ACHN (cell line): ENCODE data around the gene BID.
"Not testable (repeated sequence)": the region's sequence is repeated elsewhere in the genome, so short reads cannot be mapped to it uniquely, and the experiment has no call there.

Experiments
- DNase-seq: peaks from one replicate; pipeline ENCODE4 v3.0.0-alpha.2; 2015
- in situ Hi-C: cut with HindIII; loops from 2 replicates; pipeline ENCODE4 v1.10.0; 2017; ENCODE audit warnings: low sequenced_read_pairs, low pct_ligation_motif_present, low pct_unique_long_range_greater_than_20kb

BID gene

DNA sequence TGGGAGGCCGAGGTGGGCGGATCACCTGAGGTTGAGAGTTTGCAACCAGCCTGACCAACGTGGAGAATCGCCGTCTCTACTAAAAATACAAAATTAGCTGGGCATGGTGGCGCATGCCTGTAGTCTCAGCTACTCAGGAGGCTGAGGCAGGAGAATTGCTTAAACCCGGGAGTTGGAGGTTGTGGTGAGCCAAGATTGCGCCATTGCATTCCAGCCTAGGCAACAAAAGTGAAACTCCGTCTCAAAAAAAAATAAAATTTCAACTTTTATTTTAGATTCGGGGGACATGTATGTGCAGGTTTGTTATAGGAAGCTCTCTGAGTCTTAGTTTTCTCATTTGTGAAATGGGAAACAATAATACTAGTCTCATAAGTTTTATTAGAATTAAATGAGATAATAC lies 77.1 kb downstream of the BID start:
- DNase-seq, in situ Hi-C loops: not testable (repeated sequence)

DNA sequence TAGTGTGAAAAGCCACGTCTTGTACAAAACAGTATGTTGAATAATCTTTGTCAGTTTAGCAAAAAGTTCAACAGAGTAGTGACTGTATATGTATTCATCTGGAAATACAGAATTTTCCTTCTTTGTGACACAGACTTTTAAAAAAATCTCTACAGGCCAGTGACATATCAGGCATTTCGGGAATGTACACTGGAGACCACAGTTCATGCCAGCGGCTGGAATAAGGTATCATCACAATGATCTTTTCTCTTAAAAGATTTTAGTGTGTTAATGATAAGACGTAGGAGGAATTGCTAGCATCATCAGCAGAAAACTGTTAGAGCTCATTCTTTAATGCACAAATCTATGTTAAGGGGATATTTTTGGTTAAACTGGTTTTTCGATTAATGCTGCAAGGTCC lies 78.3 kb downstream of the BID start:
- in situ Hi-C loops: no loop called here
- DNase-seq: no peak

DNA sequence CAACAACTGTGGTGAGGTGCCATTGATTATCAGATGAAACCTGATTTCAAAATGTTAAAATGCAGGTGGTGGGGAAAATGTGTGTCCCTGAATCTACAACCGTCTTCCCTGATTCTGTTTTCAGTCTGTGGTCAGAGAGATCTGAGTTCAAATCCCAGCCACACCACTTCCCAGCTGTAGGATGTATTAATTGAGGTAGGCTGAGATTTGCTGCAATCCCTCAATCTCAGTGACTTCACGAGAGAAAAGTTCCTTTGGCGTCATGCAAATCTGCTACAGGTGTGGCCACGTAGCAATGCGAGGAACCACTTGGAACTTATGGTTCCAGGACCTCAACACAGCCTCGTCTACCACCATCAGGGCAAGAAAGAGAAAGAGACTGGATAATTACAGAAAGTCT lies 79.5 kb downstream of the BID start:
- DNase-seq: no peak
- in situ Hi-C loops: no loop called here

DNA sequence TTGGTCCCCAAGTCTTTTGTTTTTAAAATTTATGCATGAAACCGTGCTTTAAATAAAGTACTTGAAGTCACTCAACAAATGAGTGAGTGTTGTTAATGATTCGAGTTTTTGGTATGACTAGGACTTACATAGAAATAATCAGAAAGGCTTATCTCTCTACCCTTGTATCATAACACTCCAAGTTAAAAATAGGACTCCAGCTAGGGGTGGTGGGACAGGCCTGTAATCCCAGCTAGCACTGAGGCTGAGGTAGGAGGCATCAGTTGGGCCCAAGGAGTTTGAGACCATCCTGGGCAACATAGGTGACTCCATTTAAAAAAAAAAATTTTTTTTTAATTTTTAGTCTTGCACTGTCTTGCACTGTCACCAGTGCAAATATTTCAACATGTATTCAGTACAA lies 80.1 kb downstream of the BID start:
- in situ Hi-C loops: no loop called here
- no peak for DNase-seq

DNA sequence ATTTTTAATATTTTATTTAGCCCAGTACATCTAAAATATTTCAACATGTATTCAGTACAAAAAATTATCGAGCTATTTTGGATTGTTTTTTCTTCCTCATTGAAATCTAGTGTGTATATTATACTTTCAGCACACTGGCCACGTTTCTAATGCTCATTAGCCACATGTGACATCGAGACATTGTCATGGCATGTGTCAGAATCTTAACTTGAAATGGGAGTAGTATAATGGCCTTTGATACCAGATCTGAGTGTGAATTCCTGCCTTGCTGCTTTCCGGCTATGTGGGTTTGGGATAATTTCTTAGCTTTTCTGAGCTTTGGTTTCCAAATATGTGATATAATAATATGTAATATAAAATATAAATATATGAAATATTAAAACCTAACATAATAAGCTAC lies 81.4 kb downstream of the BID start:
- DNase-seq: no peak
- in situ Hi-C loops: no loop called here

DNA sequence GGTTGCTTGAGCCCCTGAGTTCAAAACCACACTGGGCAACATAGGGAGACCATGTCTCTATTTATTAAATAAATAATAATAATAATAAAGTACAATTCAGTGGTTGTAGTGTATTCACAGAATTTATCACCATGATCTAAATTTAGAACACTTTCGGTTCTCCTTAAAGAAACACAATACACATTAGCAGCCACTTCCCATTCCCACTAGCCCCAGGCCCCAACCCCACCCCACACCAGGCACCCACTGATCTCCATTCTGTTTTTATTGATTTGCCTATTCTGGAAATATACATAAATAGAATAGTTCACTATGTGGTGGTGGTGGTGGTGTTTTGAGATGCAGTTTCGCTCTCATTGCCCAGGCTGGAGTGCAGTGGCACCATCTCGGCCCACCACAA lies 90.0 kb downstream of the BID start:
- in situ Hi-C loops: no loop called here
- DNase-seq: no peak
